Right kidney (tissue), 1 donor: ENCODE measurements around the gene TRIM56.
"Not testable (repeated sequence)": the region's sequence is repeated elsewhere in the genome, so short reads cannot be mapped to it uniquely, and the experiment has no call there.

Source experiments
- DNase-seq: peaks from one replicate; pipeline ENCODE4 v3.0.0-alpha.2; 2016

TRIM56 gene

GRCh38 chr7:101132626-101133600 is 47.6 kb downstream of the TRIM56 start:
- DNase-seq, result not testable (repeated sequence)

- no peak for DNase-seq
These were observed 48.5 kb downstream of the TRIM56 start for GRCh38 chr7:101133621-101134398.

GRCh38 chr7:101134399-101134980 is 49.2 kb downstream of the TRIM56 start:
- no peak for DNase-seq

DNA sequence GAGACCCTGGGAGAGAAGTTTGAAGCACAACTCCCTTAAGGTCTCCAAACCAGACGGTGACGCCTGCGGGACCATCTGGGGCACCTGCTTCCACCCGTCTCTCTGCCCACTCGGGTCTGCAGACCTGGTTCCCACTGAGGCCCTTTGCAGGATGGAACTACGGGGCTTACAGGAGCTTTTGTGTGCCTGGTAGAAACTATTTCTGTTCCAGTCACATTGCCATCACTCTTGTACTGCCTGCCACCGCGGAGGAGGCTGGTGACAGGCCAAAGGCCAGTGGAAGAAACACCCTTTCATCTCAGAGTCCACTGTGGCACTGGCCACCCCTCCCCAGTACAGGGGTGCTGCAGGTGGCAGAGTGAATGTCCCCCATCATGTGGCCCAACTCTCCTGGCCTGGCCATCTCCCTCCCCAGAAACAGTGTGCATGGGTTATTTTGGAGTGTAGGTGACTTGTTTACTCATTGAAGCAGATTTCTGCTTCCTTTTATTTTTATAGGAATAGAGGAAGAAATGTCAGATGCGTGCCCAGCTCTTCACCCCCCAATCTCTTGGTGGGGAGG is 52.5 kb downstream of the TRIM56 start:
- no peak for DNase-seq

DNA sequence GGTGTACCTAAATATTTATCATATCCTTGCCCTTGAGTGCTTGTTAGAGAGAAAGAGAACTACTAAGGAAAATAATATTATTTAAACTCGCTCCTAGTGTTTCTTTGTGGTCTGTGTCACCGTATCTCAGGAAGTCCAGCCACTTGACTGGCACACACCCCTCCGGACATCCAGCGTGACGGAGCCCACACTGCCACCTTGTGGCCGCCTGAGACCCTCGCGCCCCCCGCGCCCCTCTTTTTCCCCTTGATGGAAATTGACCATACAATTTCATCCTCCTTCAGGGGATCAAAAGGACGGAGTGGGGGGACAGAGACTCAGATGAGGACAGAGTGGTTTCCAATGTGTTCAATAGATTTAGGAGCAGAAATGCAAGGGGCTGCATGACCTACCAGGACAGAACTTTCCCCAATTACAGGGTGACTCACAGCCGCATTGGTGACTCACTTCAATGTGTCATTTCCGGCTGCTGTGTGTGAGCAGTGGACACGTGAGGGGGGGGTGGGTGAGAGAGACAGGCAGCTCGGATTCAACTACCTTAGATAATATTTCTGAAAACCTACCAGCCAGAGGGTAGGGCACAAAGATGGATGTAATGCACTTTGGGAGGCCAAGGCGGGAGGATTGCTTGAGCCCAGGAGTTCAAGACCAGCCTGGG is 53.1 kb downstream of the TRIM56 start:
- no peak for DNase-seq

GRCh38 chr7:101140339-101140699 is 55.0 kb downstream of the TRIM56 start:
- no peak for DNase-seq

DNA sequence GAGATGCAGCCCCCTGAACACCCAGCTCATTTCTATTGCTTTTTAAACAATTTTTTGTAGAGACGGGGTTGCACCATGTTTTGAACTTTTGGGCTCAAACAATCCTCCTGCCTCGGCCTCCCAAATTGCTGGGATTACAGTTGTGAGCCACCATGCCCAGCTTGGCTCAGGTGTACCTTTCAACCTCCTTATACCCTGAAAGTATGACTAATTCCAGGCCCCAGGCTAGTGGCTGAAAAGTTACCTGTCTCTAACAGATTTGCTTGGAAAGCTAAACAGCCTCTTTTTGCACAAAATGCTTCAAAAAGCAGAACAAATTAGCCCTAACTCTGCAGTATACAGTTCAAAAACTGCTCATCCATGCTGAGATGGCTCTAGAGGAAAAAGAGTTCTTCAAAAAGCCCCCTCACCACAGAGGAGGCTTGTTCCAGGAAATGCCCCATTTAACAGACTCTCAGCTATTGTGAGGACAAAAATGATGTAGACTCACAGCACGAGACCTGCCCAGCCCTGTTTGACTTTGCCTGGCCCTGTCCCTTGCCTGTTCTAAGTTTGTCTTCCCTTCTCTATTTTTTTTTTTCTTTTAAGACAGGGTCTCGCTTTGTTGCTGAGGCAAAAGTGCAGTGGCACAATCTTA is 55.6 kb downstream of the TRIM56 start:
- no peak for DNase-seq
